KMS-11 (cell line): ENCODE data around the gene TRIM3.

Experiments used
- H2AFZ ChIP-seq: fragments of 200-600 bp; sonication (generic); 2 replicates; pipeline ENCODE4 v1.6.1; 2016; ENCODE audit warnings: antibody characterized with exemption, mixed run types, low read depth
- H3K27ac ChIP-seq: fragments of 200-600 bp; sonication (generic); 2 replicates; pipeline ENCODE4 v1.6.1; 2016; ENCODE audit warnings: mild to moderate bottlenecking, mixed run types
- H3K27me3 ChIP-seq: fragments of 200-600 bp; sonication (generic); 2 replicates; pipeline ENCODE4 v1.6.1; 2017; ENCODE audit warnings: mild to moderate bottlenecking, low read depth, mixed run types, moderate library complexity; ENCODE audit not compliant: insufficient read depth
- H3K36me3 ChIP-seq: fragments of 200-600 bp; sonication (generic); 2 replicates; pipeline ENCODE4 v1.6.1; 2017; ENCODE audit warnings: mild to moderate bottlenecking, mixed run types; ENCODE audit not compliant: insufficient read depth
- H3K4me1 ChIP-seq: fragments of 200-600 bp; sonication (generic); 2 replicates; pipeline ENCODE4 v1.6.1; 2016; ENCODE audit warnings: mild to moderate bottlenecking, low read depth, mixed run types; ENCODE audit not compliant: poor library complexity, severe bottlenecking
- H3K4me2 ChIP-seq: fragments of 200-600 bp; sonication (generic); 2 replicates; pipeline ENCODE4 v1.7.0; 2016; ENCODE audit warnings: mild to moderate bottlenecking, mixed run types
- H3K4me3 ChIP-seq: fragments of 200-600 bp; sonication (generic); IDR thresholded peaks from 2 replicates; pipeline ENCODE4 v1.6.1; 2017; ENCODE audit warnings: low read depth, low read length, mixed read lengths; ENCODE audit not compliant: insufficient read depth
- H3K79me2 ChIP-seq: fragments of 200-600 bp; sonication (generic); 2 replicates; pipeline ENCODE4 v1.6.1; 2016; ENCODE audit warnings: low read depth, mixed run types; ENCODE audit not compliant: insufficient read depth
- H3K9ac ChIP-seq: fragments of 200-600 bp; sonication (generic); 2 replicates; pipeline ENCODE4 v1.6.1; 2016; ENCODE audit warnings: mild to moderate bottlenecking, mixed run types
- H4K20me1 ChIP-seq: fragments of 200-600 bp; sonication (generic); 2 replicates; pipeline ENCODE4 v1.6.1; 2016; ENCODE audit warnings: mild to moderate bottlenecking, mixed run types; ENCODE audit not compliant: insufficient read depth
- CTCF ChIP-seq: fragments of 200-600 bp; sonication (generic); conservative IDR thresholded peaks from 2 replicates; pipeline ENCODE4 v1.6.1; 2017; ENCODE audit warnings: low read depth, mild to moderate bottlenecking, antibody characterized with exemption, low read length, moderate library complexity, mixed read lengths

Gene TRIM3

GRCh38 chr11:6480299-6480914, 6.7 kb upstream of the TRIM3 start:
- Histone ChIP-seq H3K9ac (peak overlapping the region; percentile 87), H3K27me3 (no peaks in the 10 kb centered on the region), H3K4me2 (peak overlapping the region; percentile 78), H3K4me1 (peaks cover 20% of the 10 kb centered on the region), H2AFZ (peak overlapping the region; percentile 55; the same call in 1 of the 2 replicates), H3K79me2 (peaks cover 33% of the 10 kb centered on the region), H4K20me1 (no peaks in the 10 kb centered on the region), H3K36me3 (0 out of 2 replicates have a peak, but pooled peaks cover 5% of the 10 kb centered on the region), H3K4me3 (no peak overlapping the region), H3K27ac (peak overlapping the region; percentile 69; the same call in 1 of the 2 replicates)
- TF ChIP-seq CTCF: no peak

- no peak overlapping the region for H3K9ac ChIP-seq
- no peak overlapping the region for H3K4me3 ChIP-seq
- H3K36me3 ChIP-seq: no peaks in the 10 kb centered on the region
- no peaks in the 10 kb centered on the region for H3K27me3 ChIP-seq
- peaks cover 15% of the 10 kb centered on the region for H3K4me1 ChIP-seq
- H4K20me1 ChIP-seq: no peaks in the 10 kb centered on the region
- H3K79me2 ChIP-seq: peaks cover 11% of the 10 kb centered on the region; the same call in 1 of the 2 replicates
- no peak overlapping the region for H3K4me2 ChIP-seq
- TF ChIP-seq CTCF: no peak
- no peak overlapping the region for H2AFZ ChIP-seq
- H3K27ac ChIP-seq: no peak overlapping the region
These were observed 2.8 kb upstream of the TRIM3 start for GRCh38 chr11:6476571-6476970.

- Histone ChIP-seq H3K4me2 (no peak overlapping the region), H3K27ac (no peak overlapping the region), H3K4me3 (no peak overlapping the region), H3K36me3 (no peaks in the 10 kb centered on the region), H3K27me3 (no peaks in the 10 kb centered on the region), H3K4me1 (peaks cover 15% of the 10 kb centered on the region), H4K20me1 (no peaks in the 10 kb centered on the region), H3K79me2 (peaks cover 7% of the 10 kb centered on the region; the same call in 1 of the 2 replicates), H2AFZ (no peak overlapping the region), H3K9ac (no peak overlapping the region)
- no peak for TF ChIP-seq CTCF
These were observed 2.2 kb upstream of the TRIM3 start for GRCh38 chr11:6475936-6476335.

- no peak overlapping the region for H3K27ac ChIP-seq
- no peaks in the 10 kb centered on the region for H3K79me2 ChIP-seq
- TF ChIP-seq CTCF: no peak
- H2AFZ ChIP-seq: no peak overlapping the region
- H3K9ac ChIP-seq: no peak overlapping the region
- H3K4me1 ChIP-seq: peaks cover 9% of the 10 kb centered on the region
- H3K36me3 ChIP-seq: no peaks in the 10 kb centered on the region
- H3K4me2 ChIP-seq: no peak overlapping the region
- no peak overlapping the region for H3K4me3 ChIP-seq
- no peaks in the 10 kb centered on the region for H4K20me1 ChIP-seq
- no peaks in the 10 kb centered on the region for H3K27me3 ChIP-seq
These were observed 1.2 kb upstream of the TRIM3 start for GRCh38 chr11:6474806-6475500.
